ENCODE results near the gene SETBP1.

Gene SETBP1

GRCh38 chr18:44709307-44710126 lies 28.8 kb downstream of the SETBP1 start:
- H2BK120ac ChIP-seq (ENCODE audit: low read depth, low read length): no peak overlapping the region
- H3K27me3 ChIP-seq (ENCODE audit: control insufficient read depth in 3 of 3, insufficient read depth in 3 of 3, low read depth in 1 of 3, low read length in 3 of 3): no peaks in the 10 kb centered on the region
- no peak overlapping the region for H3K14ac ChIP-seq (ENCODE audit: low read length)
- peaks cover 0 to 9% of the 10 kb centered on the region in 2 donors for H3K4me1 ChIP-seq (ENCODE audit: control insufficient read depth in 2 of 2, insufficient read depth in 1 of 2, low read depth in 1 of 2, low read length in 2 of 2)
- no peak overlapping the region for H2BK12ac ChIP-seq (ENCODE audit: low read length)
- peaks cover 0 to 51% of the 10 kb centered on the region in 2 donors for H3K36me3 ChIP-seq (replicated peaks in 1 of 2; ENCODE audit: control insufficient read depth in 2 of 2, insufficient read depth in 2 of 2, low read length in 2 of 2)
- no CpG with 5 or more reads among the region's 9 CpGs for WGBS, 2 donors (ENCODE audit: extremely low coverage in 2 of 2, insufficient read length in 2 of 2, insufficient replicate concordance in 1 of 2)
- H3K27ac ChIP-seq (replicated peaks; ENCODE audit: low read length): no peak overlapping the region
- H3K9me3 ChIP-seq (replicated peaks in 1 of 2; ENCODE audit: control insufficient read depth in 2 of 2, insufficient read depth in 1 of 2, low read depth in 1 of 2, low read length in 2 of 2): peaks cover 0 to 24% of the 10 kb centered on the region in 2 donors
- H4K91ac ChIP-seq (ENCODE audit: low read depth, low read length, poor library complexity): no peak overlapping the region
- DNase-seq (ENCODE audit: low spot score): no peak
- no peaks in the 10 kb centered on the region for H3K79me1 ChIP-seq (ENCODE audit: low read depth, low read length)
- H3K18ac ChIP-seq (ENCODE audit: low read length): no peak overlapping the region
- H2AFZ ChIP-seq (ENCODE audit: low read length): no peak overlapping the region
- no peak overlapping the region for H2BK5ac ChIP-seq (ENCODE audit: low read length)
- no peak overlapping the region for H3K4ac ChIP-seq (ENCODE audit: low read length)
- no peak overlapping the region for H4K8ac ChIP-seq (ENCODE audit: low read depth, low read length)
- no peak overlapping the region for H3K9ac ChIP-seq (ENCODE audit: low read depth, low read length, poor library complexity)
- no peak overlapping the region for H3K4me2 ChIP-seq (ENCODE audit: insufficient read depth, low read length, poor library complexity, severe bottlenecking)
- no peak overlapping the region for H2BK15ac ChIP-seq (ENCODE audit: low read length)
- H3K4me3 ChIP-seq (ENCODE audit: low read length in 2 of 2): no peak overlapping the region
- H3K23ac ChIP-seq (ENCODE audit: low read depth, low read length, poor library complexity): no peak overlapping the region
- H2AK5ac ChIP-seq (ENCODE audit: low read depth, low read length): no peak overlapping the region

- H3K23ac ChIP-seq (ENCODE audit: low read depth, low read length, poor library complexity): no peak overlapping the region
- H3K79me1 ChIP-seq (ENCODE audit: low read depth, low read length): no peaks in the 10 kb centered on the region
- H3K36me3 ChIP-seq (replicated peaks in 1 of 2; ENCODE audit: control insufficient read depth in 2 of 2, insufficient read depth in 2 of 2, low read length in 2 of 2): peaks cover 0 to 41% of the 10 kb centered on the region in 2 donors
- no peak overlapping the region for H4K8ac ChIP-seq (ENCODE audit: low read depth, low read length)
- peaks cover 0 to 24% of the 10 kb centered on the region in 2 donors for H3K9me3 ChIP-seq (replicated peaks in 1 of 2; ENCODE audit: control insufficient read depth in 2 of 2, insufficient read depth in 1 of 2, low read depth in 1 of 2, low read length in 2 of 2)
- H3K4me2 ChIP-seq (ENCODE audit: insufficient read depth, low read length, poor library complexity, severe bottlenecking): no peak overlapping the region
- H3K9ac ChIP-seq (ENCODE audit: low read depth, low read length, poor library complexity): no peak overlapping the region
- no peak overlapping the region for H2AK5ac ChIP-seq (ENCODE audit: low read depth, low read length)
- H3K14ac ChIP-seq (ENCODE audit: low read length): no peak overlapping the region
- no peak overlapping the region for H3K4me3 ChIP-seq (ENCODE audit: low read length in 2 of 2)
- no peak overlapping the region for H3K4ac ChIP-seq (ENCODE audit: low read length)
- H2BK5ac ChIP-seq (ENCODE audit: low read length): no peak overlapping the region
- WGBS, 2 donors (ENCODE audit: extremely low coverage in 2 of 2, insufficient read length in 2 of 2, insufficient replicate concordance in 1 of 2): 100% methylated on average over 1 of the region's 8 CpGs; no CpG with 5 or more reads in 1 of the 2 donors
- no peak for DNase-seq (ENCODE audit: low spot score)
- H4K91ac ChIP-seq (ENCODE audit: low read depth, low read length, poor library complexity): no peak overlapping the region
- H2BK12ac ChIP-seq (ENCODE audit: low read length): no peak overlapping the region
- H2BK15ac ChIP-seq (ENCODE audit: low read length): no peak overlapping the region
- H3K27me3 ChIP-seq (ENCODE audit: control insufficient read depth in 3 of 3, insufficient read depth in 3 of 3, low read depth in 1 of 3, low read length in 3 of 3): no peaks in the 10 kb centered on the region
- H3K27ac ChIP-seq (replicated peaks; ENCODE audit: low read length): no peak overlapping the region
- no peak overlapping the region for H3K18ac ChIP-seq (ENCODE audit: low read length)
- H3K4me1 ChIP-seq (ENCODE audit: control insufficient read depth in 2 of 2, insufficient read depth in 1 of 2, low read depth in 1 of 2, low read length in 2 of 2): peaks cover 8 to 17% of the 10 kb centered on the region in 2 donors
- no peak overlapping the region for H2BK120ac ChIP-seq (ENCODE audit: low read depth, low read length)
- H2AFZ ChIP-seq (ENCODE audit: low read length): no peak overlapping the region
Measured at GRCh38 chr18:44710931-44711330, 30.2 kb downstream of the SETBP1 start.

GRCh38 chr18:44712025-44712424 lies 31.3 kb downstream of the SETBP1 start:
- Histone ChIP-seq H3K14ac (ENCODE audit: low read length) (no peak overlapping the region), H2AK5ac (ENCODE audit: low read depth, low read length) (no peak overlapping the region), H3K36me3 (replicated peaks in 1 of 2; ENCODE audit: control insufficient read depth in 2 of 2, insufficient read depth in 2 of 2, low read length in 2 of 2) (peaks cover 0 to 36% of the 10 kb centered on the region in 2 donors), H3K4me1 (ENCODE audit: control insufficient read depth in 2 of 2, insufficient read depth in 1 of 2, low read depth in 1 of 2, low read length in 2 of 2) (peaks cover 14 to 22% of the 10 kb centered on the region in 2 donors), H2BK15ac (ENCODE audit: low read length) (no peak overlapping the region), H4K8ac (ENCODE audit: low read depth, low read length) (no peak overlapping the region), H3K4me2 (ENCODE audit: insufficient read depth, low read length, poor library complexity, severe bottlenecking) (no peak overlapping the region), H2BK120ac (ENCODE audit: low read depth, low read length) (no peak overlapping the region), H3K9me3 (replicated peaks in 1 of 2; ENCODE audit: control insufficient read depth in 2 of 2, insufficient read depth in 1 of 2, low read depth in 1 of 2, low read length in 2 of 2) (peaks cover 0 to 19% of the 10 kb centered on the region in 2 donors), H3K23ac (ENCODE audit: low read depth, low read length, poor library complexity) (no peak overlapping the region), H2BK5ac (ENCODE audit: low read length) (no peak overlapping the region), H4K91ac (ENCODE audit: low read depth, low read length, poor library complexity) (no peak overlapping the region), H3K4ac (ENCODE audit: low read length) (no peak overlapping the region), H3K27ac (replicated peaks; ENCODE audit: low read length) (no peak overlapping the region), H2AFZ (ENCODE audit: low read length) (no peak overlapping the region), H3K4me3 (ENCODE audit: low read length in 2 of 2) (no peak overlapping the region), H2BK12ac (ENCODE audit: low read length) (no peak overlapping the region), H3K9ac (ENCODE audit: low read depth, low read length, poor library complexity) (no peak overlapping the region), H3K18ac (ENCODE audit: low read length) (no peak overlapping the region), H3K79me1 (ENCODE audit: low read depth, low read length) (no peaks in the 10 kb centered on the region), H3K27me3 (ENCODE audit: control insufficient read depth in 3 of 3, insufficient read depth in 3 of 3, low read depth in 1 of 3, low read length in 3 of 3) (no peaks in the 10 kb centered on the region)
- DNase-seq (ENCODE audit: low spot score): no peak
- no CpG with 5 or more reads among the region's 2 CpGs for WGBS, 2 donors (ENCODE audit: extremely low coverage in 2 of 2, insufficient read length in 2 of 2, insufficient replicate concordance in 1 of 2)

GRCh38 chr18:44713435-44713834 lies 32.7 kb downstream of the SETBP1 start:
- H2BK5ac ChIP-seq (ENCODE audit: low read length): no peak overlapping the region
- no peak overlapping the region for H3K4me3 ChIP-seq (ENCODE audit: low read length in 2 of 2)
- H3K36me3 ChIP-seq (replicated peaks in 1 of 2; ENCODE audit: control insufficient read depth in 2 of 2, insufficient read depth in 2 of 2, low read length in 2 of 2): peaks cover 0 to 30% of the 10 kb centered on the region in 2 donors
- no peak overlapping the region for H2BK12ac ChIP-seq (ENCODE audit: low read length)
- no peaks in the 10 kb centered on the region for H3K27me3 ChIP-seq (ENCODE audit: control insufficient read depth in 3 of 3, insufficient read depth in 3 of 3, low read depth in 1 of 3, low read length in 3 of 3)
- no peak overlapping the region for H3K14ac ChIP-seq (ENCODE audit: low read length)
- H3K4me2 ChIP-seq (ENCODE audit: insufficient read depth, low read length, poor library complexity, severe bottlenecking): no peak overlapping the region
- no peak overlapping the region for H2AFZ ChIP-seq (ENCODE audit: low read length)
- no peak overlapping the region for H4K91ac ChIP-seq (ENCODE audit: low read depth, low read length, poor library complexity)
- no peak overlapping the region for H3K23ac ChIP-seq (ENCODE audit: low read depth, low read length, poor library complexity)
- no peak overlapping the region for H3K27ac ChIP-seq (replicated peaks; ENCODE audit: low read length)
- H3K9ac ChIP-seq (ENCODE audit: low read depth, low read length, poor library complexity): no peak overlapping the region
- no CpG with 5 or more reads among the region's 3 CpGs for WGBS, 2 donors (ENCODE audit: extremely low coverage in 2 of 2, insufficient read length in 2 of 2, insufficient replicate concordance in 1 of 2)
- no peak overlapping the region for H4K8ac ChIP-seq (ENCODE audit: low read depth, low read length)
- no peaks in the 10 kb centered on the region for H3K79me1 ChIP-seq (ENCODE audit: low read depth, low read length)
- H2BK120ac ChIP-seq (ENCODE audit: low read depth, low read length): no peak overlapping the region
- no peak overlapping the region for H2AK5ac ChIP-seq (ENCODE audit: low read depth, low read length)
- H3K4ac ChIP-seq (ENCODE audit: low read length): no peak overlapping the region
- DNase-seq (ENCODE audit: low spot score): no peak
- no peak overlapping the region for H2BK15ac ChIP-seq (ENCODE audit: low read length)
- H3K9me3 ChIP-seq (replicated peaks in 1 of 2; ENCODE audit: control insufficient read depth in 2 of 2, insufficient read depth in 1 of 2, low read depth in 1 of 2, low read length in 2 of 2): peaks cover 0 to 9% of the 10 kb centered on the region in 2 donors
- peaks cover 14 to 22% of the 10 kb centered on the region in 2 donors for H3K4me1 ChIP-seq (ENCODE audit: control insufficient read depth in 2 of 2, insufficient read depth in 1 of 2, low read depth in 1 of 2, low read length in 2 of 2)
- no peak overlapping the region for H3K18ac ChIP-seq (ENCODE audit: low read length)

Data from neuronal stem cell (in vitro differentiated cells).